DMS153 treated with DMSO at 0.1 percent for 48 hours (cell line): ENCODE measurements around the gene ARHGEF1.

Experiments
- DNase-seq: peaks from one replicate; lab custom pipeline; 2025; ENCODE audit not compliant: unreplicated experiment; lab: John Stamatoyannopoulos, UW

The ARHGEF1 gene, protein sequence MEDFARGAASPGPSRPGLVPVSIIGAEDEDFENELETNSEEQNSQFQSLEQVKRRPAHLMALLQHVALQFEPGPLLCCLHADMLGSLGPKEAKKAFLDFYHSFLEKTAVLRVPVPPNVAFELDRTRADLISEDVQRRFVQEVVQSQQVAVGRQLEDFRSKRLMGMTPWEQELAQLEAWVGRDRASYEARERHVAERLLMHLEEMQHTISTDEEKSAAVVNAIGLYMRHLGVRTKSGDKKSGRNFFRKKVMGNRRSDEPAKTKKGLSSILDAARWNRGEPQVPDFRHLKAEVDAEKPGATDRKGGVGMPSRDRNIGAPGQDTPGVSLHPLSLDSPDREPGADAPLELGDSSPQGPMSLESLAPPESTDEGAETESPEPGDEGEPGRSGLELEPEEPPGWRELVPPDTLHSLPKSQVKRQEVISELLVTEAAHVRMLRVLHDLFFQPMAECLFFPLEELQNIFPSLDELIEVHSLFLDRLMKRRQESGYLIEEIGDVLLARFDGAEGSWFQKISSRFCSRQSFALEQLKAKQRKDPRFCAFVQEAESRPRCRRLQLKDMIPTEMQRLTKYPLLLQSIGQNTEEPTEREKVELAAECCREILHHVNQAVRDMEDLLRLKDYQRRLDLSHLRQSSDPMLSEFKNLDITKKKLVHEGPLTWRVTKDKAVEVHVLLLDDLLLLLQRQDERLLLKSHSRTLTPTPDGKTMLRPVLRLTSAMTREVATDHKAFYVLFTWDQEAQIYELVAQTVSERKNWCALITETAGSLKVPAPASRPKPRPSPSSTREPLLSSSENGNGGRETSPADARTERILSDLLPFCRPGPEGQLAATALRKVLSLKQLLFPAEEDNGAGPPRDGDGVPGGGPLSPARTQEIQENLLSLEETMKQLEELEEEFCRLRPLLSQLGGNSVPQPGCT

DNA sequence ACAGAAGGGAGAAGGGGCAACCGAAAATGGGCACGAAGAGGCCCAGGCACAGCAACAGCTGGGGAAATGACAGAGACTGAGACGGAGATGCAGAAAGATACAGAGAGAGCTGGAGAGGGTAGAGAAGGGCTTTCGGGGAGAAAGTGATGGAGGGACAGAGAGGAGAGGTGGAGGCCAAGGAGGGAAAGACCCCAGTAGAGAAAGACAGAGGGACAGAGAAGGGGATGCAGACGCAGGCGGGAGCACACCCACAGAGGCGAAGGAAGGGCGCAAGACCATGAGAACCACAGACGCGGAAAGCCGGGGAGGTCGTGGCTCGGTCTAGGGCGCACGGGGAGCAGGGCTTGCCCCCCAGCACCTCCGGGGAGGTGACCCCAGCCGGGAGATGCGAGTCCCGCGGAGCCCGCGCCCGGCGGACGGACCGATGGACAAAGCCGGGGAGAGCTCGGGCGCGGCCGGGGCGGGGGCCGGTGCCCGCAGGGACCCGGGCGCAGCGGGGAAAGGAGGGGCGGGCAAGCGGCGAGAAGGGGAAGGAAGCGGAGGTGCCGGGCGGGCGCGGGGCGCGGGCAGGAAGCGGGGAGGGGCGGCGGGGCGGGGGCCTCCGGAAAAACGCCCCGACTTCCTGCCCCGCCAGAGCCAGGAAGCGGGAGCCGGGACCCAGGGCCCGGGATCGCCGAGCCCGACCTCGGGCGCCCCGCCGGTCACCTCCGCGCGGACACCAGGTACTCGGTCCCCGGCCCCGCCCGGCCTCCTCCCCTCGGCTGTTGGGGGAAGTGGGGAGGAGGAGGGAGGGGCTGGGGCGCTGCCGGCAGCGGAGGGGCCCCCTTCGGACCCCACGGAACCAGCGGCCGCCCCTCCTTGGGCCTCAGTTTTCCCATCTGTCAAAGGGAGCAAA, at the start of gene ARHGEF1:
Gene ARHGEF1, plus strand, starts transcription at position 617 of the 895 bp plus-strand sequence. CDS start 4,899 bp downstream, outside the sequence.
- peak; percentile 39 for DNase-seq

DNA sequence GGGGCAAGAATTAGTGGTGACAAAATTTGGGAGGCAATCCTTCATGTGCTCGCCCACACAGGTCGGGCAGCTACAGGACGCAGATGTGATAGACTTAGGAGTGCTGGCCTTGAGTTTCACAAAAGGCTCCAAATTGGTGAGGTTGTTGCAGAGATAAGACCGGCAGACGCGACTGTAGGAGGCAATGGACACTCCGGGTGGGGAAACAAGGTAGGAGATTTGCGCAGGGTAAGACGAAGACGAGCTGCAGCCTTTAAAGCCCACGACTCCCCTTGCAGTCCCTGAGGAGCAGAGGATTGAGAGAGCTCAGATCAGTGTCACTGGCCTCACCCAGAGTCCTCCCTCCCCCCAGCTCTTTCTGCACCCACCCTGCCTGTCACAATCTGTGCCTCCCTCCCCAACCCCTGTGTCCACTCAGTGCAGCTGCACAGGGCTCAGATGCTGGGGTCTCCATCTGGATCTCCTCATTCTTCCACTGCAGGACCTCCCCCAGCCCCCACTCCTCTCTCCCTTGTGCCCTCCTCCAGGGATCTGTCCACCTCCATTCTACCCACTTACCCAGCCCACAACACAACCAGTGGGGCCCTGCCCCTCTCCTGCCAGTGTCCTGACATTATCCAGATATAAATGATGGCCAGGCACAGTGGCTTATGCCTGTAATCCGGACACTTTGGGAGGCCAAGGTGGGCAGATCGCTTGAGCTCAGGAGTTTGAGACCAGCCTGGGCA, 44.8 kb upstream of the ARHGEF1 start:
- DNase-seq = no peak

DNA sequence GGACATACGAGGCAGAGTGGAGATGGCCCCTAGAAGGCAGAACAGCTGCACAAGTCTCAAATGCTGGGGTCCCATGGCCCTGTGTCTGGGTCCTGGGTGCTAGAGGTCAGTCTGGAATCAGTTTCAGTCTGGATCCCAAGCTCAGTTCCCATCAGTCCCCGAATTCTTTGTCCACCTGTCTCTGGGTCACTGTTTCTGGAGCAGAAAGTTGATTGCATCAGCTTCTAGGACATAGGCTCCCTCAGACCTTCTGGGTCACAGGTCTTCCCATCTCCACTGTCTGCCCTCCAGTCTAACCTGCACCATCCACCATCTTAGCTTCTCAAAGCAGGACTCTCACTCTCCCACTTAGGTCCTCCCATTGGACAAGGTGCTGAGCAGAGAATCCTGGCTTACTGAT, 43.8 kb upstream of the ARHGEF1 start:
- no peak for DNase-seq

DNA sequence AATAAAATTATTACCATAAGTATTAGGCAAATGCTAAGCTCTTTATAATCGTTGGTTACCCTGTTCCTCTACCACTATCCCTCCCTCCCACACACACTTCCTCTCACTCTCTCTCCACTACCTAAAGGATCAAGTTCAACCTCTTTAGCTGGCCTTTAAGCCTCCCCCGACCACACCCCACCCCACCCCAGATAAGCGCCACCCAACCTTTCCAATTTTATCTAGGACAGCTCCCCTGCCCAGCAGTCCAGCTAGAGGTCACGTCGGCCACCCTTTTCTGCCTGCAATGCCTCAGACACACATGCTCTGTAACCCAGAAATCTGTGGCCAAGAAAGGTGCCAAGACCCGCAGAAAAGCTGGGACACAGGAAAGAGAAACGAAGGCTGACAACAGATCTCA, 39.6 kb upstream of the ARHGEF1 start:
- DNase-seq = no peak

DNA sequence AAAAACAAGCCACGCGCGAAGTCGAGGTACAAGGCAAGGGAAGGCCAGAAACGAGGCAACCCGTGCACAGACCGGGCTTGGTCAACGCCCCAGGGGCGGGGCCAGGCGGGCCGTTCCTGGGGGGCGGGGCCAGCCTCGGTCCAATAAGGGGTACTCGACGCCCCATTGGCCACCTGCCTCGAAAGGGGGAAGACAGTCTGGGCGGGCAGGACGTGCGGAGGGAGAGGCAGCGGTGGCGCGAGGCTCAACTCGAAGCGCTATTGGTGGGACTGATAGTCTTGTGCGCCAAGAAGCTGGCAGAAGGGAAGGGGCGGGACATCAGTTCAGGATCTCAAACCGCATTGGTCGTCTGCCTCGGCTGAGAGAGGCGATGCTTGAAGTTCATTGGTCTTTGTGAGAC, 38.4 kb upstream of the ARHGEF1 start, which contains the start of gene LYPD4:
Gene LYPD4, minus strand, starts transcription at position 83 of the 400 bp plus-strand sequence. CDS start 5,398 bp downstream, outside the sequence.
- DNase-seq = no peak

DNA sequence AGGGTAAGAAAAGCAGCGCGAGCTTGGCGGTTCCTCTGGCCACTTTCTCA, 38.2 kb upstream of the ARHGEF1 start, which contains the start of gene DMRTC2:
Gene DMRTC2, plus strand, starts transcription at position 42 of the 50 bp plus-strand sequence. CDS start 2,387 bp downstream, outside the sequence.
- no peak for DNase-seq

DNA sequence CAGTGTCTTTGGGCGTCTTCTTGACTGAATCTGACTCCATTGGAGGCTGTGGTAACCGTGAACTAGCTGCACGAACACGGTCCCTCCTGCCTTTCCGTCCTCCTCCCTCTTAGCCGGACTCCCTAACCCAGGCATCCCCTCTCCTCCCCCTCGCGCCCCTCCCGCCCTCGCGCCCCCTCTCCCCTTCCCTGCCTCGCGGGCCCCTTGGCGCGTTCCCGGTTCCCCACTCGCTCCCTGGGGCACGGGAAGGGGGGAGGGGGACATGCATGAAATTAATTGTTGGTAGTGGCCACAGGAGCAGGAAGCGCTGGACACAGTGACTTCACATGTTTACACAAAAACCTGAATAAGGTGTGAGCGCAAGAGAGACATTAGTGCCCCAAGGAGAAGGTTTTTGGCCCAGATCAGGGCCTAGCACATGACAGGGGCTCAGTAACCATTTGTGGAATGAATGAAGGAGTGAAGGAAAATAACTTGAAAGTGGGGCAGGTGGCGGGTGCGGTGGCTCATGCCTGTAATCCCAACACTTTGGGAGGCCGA, 37.9 kb upstream of the ARHGEF1 start:
- no peak for DNase-seq

DNA sequence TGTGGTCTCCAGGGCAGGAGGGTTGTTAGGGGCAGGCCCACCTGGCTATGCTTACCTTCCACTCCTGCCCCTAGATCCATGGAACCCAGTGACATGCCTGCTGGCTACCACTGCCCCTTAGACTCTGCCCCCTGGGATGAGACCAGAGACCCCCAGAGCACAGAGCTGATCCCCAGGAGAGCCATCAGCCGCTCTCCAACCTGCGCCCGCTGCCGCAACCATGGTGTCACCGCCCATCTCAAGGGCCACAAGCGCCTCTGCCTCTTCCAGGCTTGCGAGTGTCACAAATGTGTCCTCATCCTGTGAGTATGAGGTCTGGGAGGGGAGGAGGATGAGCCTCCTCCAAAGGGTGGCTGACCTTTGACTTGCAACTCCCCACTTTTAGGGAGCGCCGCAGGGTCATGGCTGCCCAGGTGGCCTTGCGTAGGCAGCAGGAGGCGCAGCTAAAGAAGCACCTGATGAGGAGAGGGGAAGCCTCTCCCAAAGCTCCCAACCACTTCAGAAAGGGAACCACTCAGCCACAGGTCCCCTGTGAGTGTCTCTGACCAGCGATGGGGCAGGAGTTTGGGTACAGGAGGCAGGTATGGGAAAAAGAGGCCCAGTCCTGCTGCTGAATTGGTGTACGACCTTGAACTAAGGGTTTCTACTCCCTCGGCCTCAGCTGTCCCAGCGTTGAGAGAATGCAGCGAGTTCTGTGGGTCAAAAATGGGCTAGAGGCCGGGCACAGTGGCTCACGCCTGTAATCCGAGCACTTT, 35.5 kb upstream of the ARHGEF1 start:
- DNase-seq = no peak

DNA sequence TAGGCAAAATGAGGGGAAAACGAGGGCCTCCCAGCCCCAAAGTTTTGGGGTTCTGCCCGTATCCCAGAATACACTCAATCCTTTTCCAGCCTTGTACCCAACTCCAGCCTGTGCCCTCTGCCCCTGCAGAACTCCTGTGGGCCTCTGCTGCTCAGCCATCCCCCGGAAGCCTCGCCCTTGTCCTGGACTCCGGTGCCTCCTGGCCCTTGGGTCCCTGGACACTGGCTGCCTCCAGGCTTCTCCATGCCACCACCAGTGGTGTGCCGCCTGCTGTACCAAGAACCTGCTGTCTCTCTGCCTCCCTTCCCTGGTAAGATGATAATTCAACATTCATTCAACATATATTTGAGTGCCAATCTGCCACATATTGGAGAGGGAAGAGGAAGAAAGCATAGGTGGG, 34.3 kb upstream of the ARHGEF1 start:
- no peak for DNase-seq

DNA sequence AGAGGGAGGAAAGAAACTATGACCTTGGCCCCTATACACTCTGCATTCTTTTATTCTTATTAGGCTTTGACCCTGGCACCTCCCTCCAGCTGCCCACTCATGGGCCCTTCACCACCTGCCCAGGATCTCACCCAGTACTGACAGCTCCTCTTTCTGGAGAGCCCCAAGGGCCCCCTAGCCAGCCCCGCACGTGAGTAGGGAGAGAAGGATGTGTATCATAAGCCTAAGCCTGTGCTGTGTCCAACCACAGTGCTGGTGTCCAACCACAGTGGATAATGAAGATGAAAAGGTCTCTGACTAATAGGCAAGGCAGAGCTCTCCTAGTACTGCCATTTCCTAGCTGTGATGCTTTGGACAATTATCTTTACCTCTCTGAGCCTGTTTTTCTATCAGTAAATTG, 33.9 kb upstream of the ARHGEF1 start:
- DNase-seq = no peak

DNA sequence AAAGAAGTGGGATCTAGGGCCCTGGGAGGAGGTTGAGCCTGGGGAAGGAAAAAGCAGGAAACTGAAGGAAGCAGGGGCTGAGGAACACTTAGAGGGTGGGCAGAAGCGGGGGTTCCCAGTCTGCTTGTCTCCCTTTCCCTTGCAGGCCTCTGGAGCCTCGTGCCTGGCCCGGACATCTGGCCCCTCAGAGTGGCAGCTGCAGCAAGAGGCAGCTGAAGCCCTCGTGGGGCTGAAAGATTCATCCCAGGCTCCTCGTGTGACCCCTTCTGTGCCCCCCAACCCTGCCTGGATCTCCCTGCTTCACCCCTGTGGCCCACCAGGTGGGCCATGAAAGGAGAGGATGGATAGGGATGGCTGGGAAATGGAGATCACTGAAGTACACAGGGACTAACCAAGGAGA, 32.6 kb upstream of the ARHGEF1 start:
- no peak for DNase-seq

DNA sequence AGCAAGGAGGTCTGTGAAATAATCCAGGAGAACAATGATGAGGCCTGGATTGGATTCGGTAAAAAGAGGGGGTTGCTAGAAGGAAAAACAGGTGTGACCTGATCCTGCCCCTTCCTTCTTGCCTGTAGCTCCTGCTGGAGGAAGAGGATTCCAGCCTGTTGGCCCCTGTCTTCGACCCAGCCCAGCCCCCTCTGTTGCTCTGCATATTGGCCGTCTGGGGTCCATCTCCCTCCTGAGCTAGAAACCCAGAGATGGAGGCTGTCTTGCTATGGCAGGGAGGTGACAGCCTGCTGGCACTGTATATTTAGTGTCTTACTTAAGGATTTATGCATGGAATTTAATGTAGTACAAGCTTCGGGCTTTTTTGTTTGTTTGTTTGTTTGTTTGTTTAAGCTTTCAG, 31.5 kb upstream of the ARHGEF1 start:
- DNase-seq = no peak

DNA sequence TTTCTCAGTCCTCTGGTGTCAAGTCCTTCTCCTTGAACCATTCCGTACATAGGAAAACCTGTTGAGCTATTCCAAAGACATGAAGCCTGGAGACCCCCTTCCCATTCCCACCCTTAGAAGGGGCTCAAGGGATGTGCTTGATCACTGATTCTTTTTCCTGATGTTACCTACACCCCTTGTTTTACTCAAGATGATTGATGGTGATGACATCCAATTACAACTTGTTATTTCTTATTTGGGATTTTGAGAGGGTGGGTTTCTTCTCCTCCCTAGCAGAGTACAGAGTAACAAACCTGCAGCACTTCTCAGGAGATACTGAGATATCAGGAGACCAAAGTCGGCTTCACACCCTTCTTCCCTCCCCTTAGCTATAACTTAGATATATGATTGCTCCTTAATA, 29.6 kb upstream of the ARHGEF1 start:
- DNase-seq = no peak

DNA sequence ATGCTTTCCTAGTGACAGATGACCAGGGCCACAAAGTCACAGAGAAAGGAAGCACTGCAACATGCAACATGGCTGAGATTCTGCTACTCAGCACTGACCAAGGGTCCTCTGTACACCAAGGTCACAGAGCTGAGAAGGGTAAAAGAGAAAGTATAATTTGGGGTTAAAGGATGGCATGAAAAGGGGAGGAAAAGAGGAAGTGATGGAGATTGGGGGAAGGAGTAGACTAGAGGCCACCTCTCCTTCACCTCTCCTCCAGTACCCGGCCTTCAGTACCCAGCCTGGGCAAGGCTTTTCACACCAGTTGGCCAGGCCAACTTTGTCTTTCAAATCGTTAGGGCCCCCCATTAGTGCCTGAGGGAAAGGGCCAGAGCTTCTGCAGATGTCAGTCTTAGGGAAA, 29.2 kb upstream of the ARHGEF1 start:
- DNase-seq = no peak

DNA sequence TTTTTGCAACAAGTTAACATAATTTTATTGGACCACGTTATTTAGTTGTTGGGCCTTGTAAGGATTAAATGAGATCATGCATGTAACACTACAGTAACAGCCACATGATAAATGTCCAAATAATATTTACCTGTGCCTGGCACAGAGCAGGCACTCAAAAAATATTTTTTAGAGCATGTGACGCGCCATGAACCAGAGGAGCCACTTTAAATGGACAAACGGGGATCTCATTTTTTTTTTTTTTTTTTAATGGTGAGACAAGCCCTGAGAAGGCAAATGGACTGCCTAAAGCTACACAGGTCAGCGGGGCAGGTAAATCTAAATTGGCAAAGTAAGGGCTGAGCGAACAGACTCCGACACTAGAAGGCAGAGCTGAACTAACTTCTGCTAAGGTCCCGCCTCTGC, 23.8 kb upstream of the ARHGEF1 start:
- no peak for DNase-seq

DNA sequence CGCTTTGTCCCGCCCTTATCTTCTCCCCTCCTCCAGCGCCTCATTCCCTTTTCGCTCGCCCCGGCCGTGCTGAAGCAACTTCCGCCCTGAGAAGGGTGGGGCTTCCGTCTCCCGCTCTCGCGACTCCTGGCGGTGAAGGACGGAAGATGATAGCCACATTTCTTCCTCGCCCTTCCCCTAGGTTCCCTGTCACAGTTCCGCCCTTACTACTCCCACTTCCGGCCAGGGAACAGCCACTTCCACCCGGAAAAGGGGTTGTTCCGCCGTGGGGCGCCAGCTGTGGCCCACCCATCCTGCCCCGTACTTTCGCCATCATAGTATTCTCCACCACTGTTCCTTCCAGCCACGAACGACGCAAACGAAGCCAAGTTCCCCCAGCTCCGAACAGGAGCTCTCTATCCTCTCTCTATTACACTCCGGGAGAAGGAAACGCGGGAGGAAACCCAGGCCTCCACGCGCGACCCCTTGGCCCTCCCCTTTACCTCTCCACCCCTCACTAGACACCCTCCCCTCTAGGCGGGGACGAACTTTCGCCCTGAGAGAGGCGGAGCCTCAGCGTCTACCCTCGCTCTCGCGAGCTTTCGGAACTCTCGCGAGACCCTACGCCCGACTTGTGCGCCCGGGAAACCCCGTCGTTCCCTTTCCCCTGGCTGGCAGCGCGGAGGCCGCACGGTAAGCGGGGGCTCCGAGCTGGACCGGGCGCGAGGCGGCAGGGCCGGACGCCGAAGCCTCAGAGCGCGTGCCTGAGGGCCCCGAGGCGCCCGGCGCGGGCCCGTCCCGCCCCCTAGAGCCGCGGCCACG, 23.2 kb upstream of the ARHGEF1 start, which contains the start of gene RPS19:
Gene RPS19, plus strand, starts transcription at position 638 of the 801 bp plus-strand sequence. CDS start 520 bp downstream, outside the sequence.
- DNase-seq = peak; percentile 95

DNA sequence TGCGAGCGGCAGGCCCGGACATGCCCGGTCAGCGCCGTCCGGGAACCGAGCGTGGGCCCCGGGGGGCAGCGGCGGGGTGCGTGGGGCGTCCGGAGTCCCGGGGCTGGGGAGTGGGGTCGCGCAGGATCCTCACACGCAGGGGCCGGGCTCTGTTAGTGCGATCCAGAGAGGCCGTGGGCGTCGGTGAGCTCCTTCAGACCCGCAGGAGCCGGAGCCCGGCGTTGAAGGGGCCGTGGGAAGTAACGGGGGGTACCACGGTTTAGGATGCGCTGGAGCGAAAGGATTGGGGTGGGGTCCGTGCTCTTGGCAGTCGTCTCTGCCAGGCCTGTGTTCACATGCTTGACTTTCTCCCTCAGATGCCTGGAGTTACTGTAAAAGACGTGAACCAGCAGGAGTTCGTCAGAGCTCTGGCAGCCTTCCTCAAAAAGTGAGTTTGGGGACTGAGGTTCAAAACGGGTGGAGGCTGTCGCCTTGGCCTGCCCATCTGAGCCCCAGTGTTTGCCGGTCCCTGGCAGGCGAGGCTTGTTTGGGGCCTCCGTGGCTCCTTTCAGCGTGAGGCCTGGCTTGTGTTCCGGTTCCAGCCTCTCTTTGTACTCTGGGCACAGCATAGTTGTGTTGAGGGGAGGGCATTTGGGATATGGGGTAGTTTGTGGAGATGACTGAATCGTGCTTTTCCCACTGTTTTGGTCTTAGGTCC, 22.4 kb upstream of the ARHGEF1 start:
- no peak for DNase-seq

DNA sequence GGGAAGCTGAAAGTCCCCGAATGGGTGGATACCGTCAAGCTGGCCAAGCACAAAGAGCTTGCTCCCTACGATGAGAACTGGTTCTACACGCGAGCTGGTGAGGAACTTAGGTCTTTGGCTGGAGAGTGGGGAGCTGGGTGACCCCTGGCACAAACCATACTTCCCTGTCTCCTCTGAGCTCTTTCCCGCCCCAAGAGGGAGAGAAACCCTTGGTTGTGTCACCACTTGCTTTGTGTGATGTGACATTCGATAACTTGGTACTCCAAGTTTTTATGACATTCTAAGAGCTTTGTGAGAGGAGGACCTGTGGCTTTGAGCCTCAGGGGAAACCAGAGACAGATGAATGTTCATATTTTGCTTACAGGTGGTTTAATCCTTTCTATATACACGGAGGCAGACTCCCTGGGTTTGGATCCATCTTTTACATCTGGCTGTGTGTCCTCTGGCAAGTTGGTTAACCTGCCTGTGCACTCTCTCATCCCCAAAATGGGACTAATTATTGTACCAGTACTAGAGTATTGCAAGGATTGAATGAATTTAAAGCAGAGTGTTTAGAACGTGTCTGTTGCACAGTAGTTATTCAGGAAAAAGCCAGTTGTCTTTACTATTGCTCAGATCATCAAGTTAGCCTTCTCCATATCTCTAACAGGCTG, 21.7 kb upstream of the ARHGEF1 start:
- DNase-seq = no peak
